H1 (cell line): ENCODE results near the gene NPFF. TPM values are rescaled to one million over a fixed set of nuclear protein-coding genes. Genes with fewer than 3 reads are reported as not detected.

Experiments used
- ASH2L ChIP-seq: fragments of 200-600, 300-600 bp; sonication (generic); IDR thresholded peaks from one replicate; pipeline ENCODE4 v1.7.1; 2017; ENCODE audit warnings: low read length
- CBX8 ChIP-seq: fragments of 300-800, 300-1000 bp; sonication (generic); IDR thresholded peaks from 2 replicates; pipeline ENCODE4 v1.7.1; 2016; ENCODE audit warnings: low read depth, low read length, borderline replicate concordance
- CTCF ChIP-seq, 3 experiments: IDR thresholded peaks; 1 replicate in 2 of 3; 2 replicates in 1 of 3; pipeline versions ENCODE4 v1.5.1 to v1.6.1; 2011; ENCODE audit warnings: low read length in 3 of 3, mild to moderate bottlenecking in 3 of 3, inconsistent platforms in 2 of 3, low read depth in 1 of 3, moderate library complexity in 1 of 3; ENCODE audit not compliant: insufficient read depth in 1 of 3; ENCODE audit errors: control extremely low read depth in 1 of 3
- KDM4A ChIP-seq: IDR thresholded peaks from one replicate; pipeline ENCODE4 v1.7.1; 2012; ENCODE audit warnings: low read depth, mild to moderate bottlenecking, moderate library complexity, low read length, inconsistent platforms; ENCODE audit not compliant: severe bottlenecking
- RAD21 ChIP-seq, 2 experiments: IDR thresholded peaks in 1 of 2; conservative IDR thresholded peaks in 1 of 2; 2 replicates each; pipeline ENCODE4 v1.6.1; 2011; ENCODE audit warnings: low read depth in 2 of 2, low read length in 2 of 2, improper control_type of control experiment in 1 of 2, inconsistent platforms in 1 of 2, mild to moderate bottlenecking in 1 of 2, moderate library complexity in 1 of 2
- SP1 ChIP-seq: IDR thresholded peaks from 2 replicates; pipeline ENCODE4 v1.6.1; 2011; ENCODE audit warnings: low read depth, low read length
- TBP ChIP-seq: IDR thresholded peaks from 2 replicates; pipeline ENCODE4 v1.6.1; 2011; ENCODE audit warnings: low read depth, low read length, improper control_type of control experiment
- polyA plus RNA-seq, 7 experiments: library from polyadenylated mRNA; depleted of rRNA in 3 of 7; stranded (reverse) in 5 of 7; unstranded in 2 of 7; fragments of >200 nt in 5 of 7; fragments of 200-250 nt in 2 of 7; gene quantifications; 1 replicate in 5 of 7; 2 replicates in 1 of 7; 4 replicates in 1 of 7; pipeline versions ENCODE4 v1.2.1 to v1.2.3, GENCODE V29; 2011 to 2013; ENCODE audit warnings: missing spikeins in 2 of 7, mixed read lengths in 2 of 7
- total RNA-seq: library from RNA; stranded (reverse); fragmentation: NEBNext Ultra II Directional; extraction: Animal tissue kit (Norgen Biotek cat#: 25700); gene quantifications from 2 replicates; pipeline ENCODE4 v1.2.1, GENCODE V29; 2021

Gene NPFF
- total and polyA plus RNA-seq, 2 of the 8 experiments (the other 6 are each of a cell fraction or from before 2014, with no cell fraction given) = not detected

DNA sequence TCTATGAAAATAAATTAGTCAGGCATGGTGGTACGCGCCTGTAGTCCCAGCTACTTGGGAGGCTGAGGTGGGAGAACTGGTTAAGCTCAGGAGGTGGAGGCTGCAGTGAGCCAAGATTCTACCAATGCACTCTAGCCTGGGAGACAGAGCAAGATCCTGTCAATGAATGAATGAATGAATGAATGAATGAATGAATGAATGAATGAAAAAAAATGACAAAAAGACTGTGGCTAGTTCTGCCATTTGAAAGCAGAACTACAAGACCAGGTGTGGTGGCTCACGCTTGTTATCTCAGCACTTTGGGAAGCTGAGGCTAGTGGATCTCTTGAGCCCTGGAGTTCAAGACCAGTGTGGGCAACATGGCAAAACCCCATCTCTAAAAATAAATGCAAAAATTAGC is 32.2 kb upstream of the NPFF start (continued):
- no peak for TF ChIP-seq CTCF (IDR thresholded peaks at IDR 0.05; ENCODE audit: control extremely low read depth in 1 of 3, insufficient read depth in 1 of 3, low read depth in 1 of 3, low read length in 3 of 3)
- TF ChIP-seq RAD21 (IDR thresholded peaks at IDR 0.05 in 1 of 2, conservative IDR thresholded peaks at IDR 0.05 in 1 of 2; ENCODE audit: low read depth in 2 of 2, low read length in 2 of 2) = no peak
- no peak for TF ChIP-seq CBX8
- TF ChIP-seq KDM4A = no peak
- no peak for TF ChIP-seq ASH2L
- TF ChIP-seq SP1 = no peak
- TF ChIP-seq TBP = no peak
